H1 (cell line): ENCODE measurements around the gene OIP5. TPM values are rescaled to one million over a fixed set of nuclear protein-coding genes. Genes with fewer than 3 reads are reported as not detected.

Experiments used
- CTCF ChIA-PET: fragments of 300-600 bp; sonication (Branson Sonifier 250); formaldehyde crosslinking; loops from one replicate; lab custom pipeline; 2021; ENCODE audit not compliant: partially characterized antibody; lab: Charles Lee
- POLR2A ChIA-PET: fragments of 300-600 bp; sonication (Branson Sonifier 250); formaldehyde crosslinking; loops from one replicate; lab custom pipeline; 2021; ENCODE audit warnings: inconsistent platforms; ENCODE audit not compliant: partially characterized antibody; lab: Charles Lee
- DNase-seq, 2 experiments: peaks; one replicate each; pipeline versions ENCODE4 v3.0.0 to v3.0.0-alpha.2; 2010 to 2022; ENCODE audit warnings: low spot score in 2 of 2, low read depth in 1 of 2, mixed read lengths in 1 of 2
- FAIRE-seq: peaks from 2 replicates; lab custom pipeline; 2011; peaks lifted over from hg19 to GRCh38; lab: Jason Lieb, UNC
- H2AFZ ChIP-seq: 2 replicates; pipeline ENCODE4 v1.8.1; 2012; ENCODE audit warnings: low read length, inconsistent platforms
- H2AK5ac ChIP-seq: 2 replicates; pipeline ENCODE4 v1.6.1; 2013; ENCODE audit warnings: low read depth, low read length
- H2BK120ac ChIP-seq: replicated peaks from 2 replicates; pipeline ENCODE3; 2013; ENCODE audit warnings: low read depth, low read length, inconsistent platforms
- H2BK12ac ChIP-seq: 2 replicates; pipeline ENCODE4 v1.6.1; 2013; ENCODE audit warnings: low read depth, low read length
- H2BK15ac ChIP-seq: 2 replicates; pipeline ENCODE4 v1.6.1; 2013; ENCODE audit warnings: low read length
- H2BK20ac ChIP-seq: 2 replicates; pipeline ENCODE4 v1.6.1; 2013; ENCODE audit warnings: low read length
- H2BK5ac ChIP-seq: 2 replicates; pipeline ENCODE4 v1.6.1; 2013; ENCODE audit warnings: low read depth, low read length
- H3K14ac ChIP-seq: 2 replicates; pipeline ENCODE4 v1.6.1; 2013; ENCODE audit warnings: inconsistent platforms; ENCODE audit not compliant: insufficient read length
- H3K18ac ChIP-seq: 2 replicates; pipeline ENCODE4 v1.6.1; 2013; ENCODE audit warnings: low read length; ENCODE audit errors: extremely low read depth
- H3K23ac ChIP-seq: 2 replicates; pipeline ENCODE4 v1.6.1; 2013; ENCODE audit warnings: inconsistent platforms; ENCODE audit not compliant: insufficient read length
- H3K23me2 ChIP-seq: 2 replicates; pipeline ENCODE4 v1.6.1; 2013; ENCODE audit warnings: low read depth, low read length
- H3K27ac ChIP-seq: 2 replicates; pipeline ENCODE4 v1.6.1; 2011; ENCODE audit warnings: low read depth, low read length, inconsistent platforms
- H3K27me3 ChIP-seq, 4 experiments: replicated peaks in 1 of 4; 1 replicate in 1 of 4; 2 replicates in 3 of 4; pipeline versions ENCODE4 v1.6.1 to v1.8.1; 2011 to 2013; ENCODE audit warnings: low read length in 3 of 4, mild to moderate bottlenecking in 3 of 4, inconsistent platforms in 2 of 4, mixed read lengths in 2 of 4, moderate library complexity in 1 of 4; ENCODE audit not compliant: control insufficient read depth in 3 of 4, insufficient read depth in 3 of 4; ENCODE audit errors: extremely low read depth in 1 of 4
- H3K36me3 ChIP-seq, 4 experiments: 2 replicates each; pipeline versions ENCODE4 v1.6.1 to v1.8.1; 2011 to 2013; ENCODE audit warnings: mild to moderate bottlenecking in 4 of 4, low read length in 3 of 4, moderate library complexity in 2 of 4, control low read depth in 1 of 4, inconsistent platforms in 1 of 4; ENCODE audit not compliant: insufficient read depth in 4 of 4, control insufficient read depth in 2 of 4
- H3K4ac ChIP-seq: replicated peaks from 2 replicates; pipeline ENCODE3; 2013; ENCODE audit warnings: low read length, low read depth, mixed read lengths, inconsistent platforms; ENCODE audit not compliant: insufficient read length
- H3K4me1 ChIP-seq, 4 experiments: replicated peaks in 1 of 4; 1 replicate in 1 of 4; 2 replicates in 3 of 4; pipeline versions ENCODE4 v1.6.1 to v1.8.1; 2011 to 2013; ENCODE audit warnings: low read length in 3 of 4, inconsistent platforms in 2 of 4, mixed read lengths in 1 of 4; ENCODE audit not compliant: insufficient read depth in 4 of 4, control insufficient read depth in 3 of 4
- H3K4me2 ChIP-seq, 2 experiments: 2 replicates each; pipeline versions ENCODE4 v1.6.1 to v1.8.1; 2011 to 2013; ENCODE audit warnings: low read depth in 2 of 2, low read length in 2 of 2, control low read depth in 1 of 2, inconsistent platforms in 1 of 2, mild to moderate bottlenecking in 1 of 2; ENCODE audit not compliant: insufficient read depth in 1 of 2
- H3K4me3 ChIP-seq, 4 experiments: fragments of 200-600, 300-600 bp in 1 of 4; sonication (generic), shearing (Covaris generic), sonication (Bioruptor Twin) in 1 of 4; 2 replicates each; pipeline versions ENCODE4 v1.5.1 to v1.8.1; 2011 to 2016; ENCODE audit warnings: low read length in 4 of 4, low read depth in 3 of 4, control low read depth in 2 of 4, inconsistent platforms in 2 of 4, mild to moderate bottlenecking in 2 of 4, mixed read lengths in 1 of 4, moderate library complexity in 1 of 4; ENCODE audit not compliant: insufficient read depth in 2 of 4; ENCODE audit errors: extremely low read depth in 1 of 4
- H3K56ac ChIP-seq: replicated peaks from 2 replicates; pipeline ENCODE3; 2013; ENCODE audit warnings: low read depth, mild to moderate bottlenecking, mixed read lengths, low read length, inconsistent platforms; ENCODE audit not compliant: insufficient read length
- H3K79me1 ChIP-seq: 2 replicates; pipeline ENCODE4 v1.6.1; 2013; ENCODE audit warnings: low read depth, low read length, control low read depth
- H3K79me2 ChIP-seq, 2 experiments: 2 replicates each; pipeline versions ENCODE4 v1.6.1 to v1.8.1; 2012 to 2013; ENCODE audit warnings: low read length in 2 of 2, mild to moderate bottlenecking in 2 of 2, inconsistent platforms in 1 of 2; ENCODE audit not compliant: insufficient read depth in 2 of 2, control insufficient read depth in 1 of 2
- H3K9ac ChIP-seq, 4 experiments: replicated peaks in 1 of 4; 1 replicate in 1 of 4; 2 replicates in 3 of 4; pipeline versions ENCODE4 v1.6.1 to v1.8.1; 2011 to 2013; ENCODE audit warnings: low read depth in 3 of 4, low read length in 3 of 4, control low read depth in 2 of 4, mild to moderate bottlenecking in 2 of 4, moderate library complexity in 2 of 4, inconsistent platforms in 1 of 4; ENCODE audit errors: extremely low read depth in 1 of 4
- H3K9me3 ChIP-seq, 2 experiments: 2 replicates each; pipeline versions ENCODE4 v1.6.1 to v1.8.1; 2012 to 2013; ENCODE audit warnings: mild to moderate bottlenecking in 2 of 2, moderate library complexity in 2 of 2, control low read depth in 1 of 2, inconsistent platforms in 1 of 2, low read depth in 1 of 2, low read length in 1 of 2, mixed read lengths in 1 of 2; ENCODE audit not compliant: insufficient read depth in 2 of 2
- H4K20me1 ChIP-seq, 2 experiments: replicated peaks in 1 of 2; 2 replicates each; pipeline versions ENCODE3 to v1.8.1; 2011 to 2013; ENCODE audit warnings: inconsistent platforms in 2 of 2, low read length in 2 of 2, mild to moderate bottlenecking in 1 of 2; ENCODE audit not compliant: insufficient read depth in 2 of 2, control insufficient read depth in 1 of 2
- H4K5ac ChIP-seq: 2 replicates; pipeline ENCODE4 v1.6.1; 2013; ENCODE audit warnings: low read length, low read depth, mixed read lengths, inconsistent platforms; ENCODE audit not compliant: insufficient read length
- H4K8ac ChIP-seq: 2 replicates; pipeline ENCODE4 v1.8.0; 2013; ENCODE audit warnings: mild to moderate bottlenecking, moderate library complexity, low read length, inconsistent platforms; ENCODE audit not compliant: insufficient read depth; ENCODE audit errors: extremely low read depth
- H4K91ac ChIP-seq: replicated peaks from 2 replicates; pipeline ENCODE3; 2013; ENCODE audit warnings: low read length, mixed read lengths, inconsistent platforms; ENCODE audit not compliant: insufficient read length
- ATF2 ChIP-seq: IDR thresholded peaks from 2 replicates; pipeline ENCODE4 v1.6.1; 2012; ENCODE audit warnings: low read length, inconsistent platforms
- POLR2AphosphoS5 ChIP-seq: IDR thresholded peaks from 2 replicates; pipeline ENCODE4 v1.6.1; 2011; ENCODE audit warnings: low read depth, low read length
- RBBP5 ChIP-seq: IDR thresholded peaks from 2 replicates; pipeline ENCODE4 v1.7.1; 2012; ENCODE audit warnings: low read depth, mild to moderate bottlenecking, inconsistent platforms, low read length, moderate library complexity, borderline replicate concordance
- TAF7 ChIP-seq: optimal IDR thresholded peaks from 2 replicates; pipeline ENCODE3; 2011; ENCODE audit warnings: low read depth, mild to moderate bottlenecking, inconsistent platforms, low read length, moderate library complexity, borderline replicate concordance
- WGBS, 2 experiments: shearing (Covaris generic) in 1 of 2; methylation state at CpG; one replicate each; pipeline versions ENCODE4 v1.1.6 to v1.1.7; 2013 to 2015; ENCODE audit warnings: low lambda C conversion rate in 2 of 2, mixed read lengths in 2 of 2, inconsistent platforms in 1 of 2, low coverage in 1 of 2, missing lambda C conversion rate in 1 of 2; ENCODE audit not compliant: insufficient replicate concordance in 2 of 2, insufficient coverage in 1 of 2, insufficient read length in 1 of 2; ENCODE audit errors: extremely low coverage in 1 of 2, missing lambda C conversion rate in 1 of 2; 5-methylcytosine and 5-hydroxymethylcytosine counted together
- polyA plus RNA-seq, 7 experiments: library from polyadenylated mRNA; depleted of rRNA in 3 of 7; stranded (reverse) in 5 of 7; unstranded in 2 of 7; fragments of >200 nt in 5 of 7; fragments of 200-250 nt in 2 of 7; gene quantifications; 1 replicate in 5 of 7; 2 replicates in 1 of 7; 4 replicates in 1 of 7; pipeline versions ENCODE4 v1.2.1 to v1.2.3, GENCODE V29; 2011 to 2013; ENCODE audit warnings: missing spikeins in 2 of 7, mixed read lengths in 2 of 7
- total RNA-seq: library from RNA; stranded (reverse); fragmentation: NEBNext Ultra II Directional; extraction: Animal tissue kit (Norgen Biotek cat#: 25700); gene quantifications from 2 replicates; pipeline ENCODE4 v1.2.1, GENCODE V29; 2021

The OIP5 gene
- total and polyA plus RNA-seq, 2 of the 8 experiments (the other 6 are each of a cell fraction or from before 2014, with no cell fraction given), result 34.8 to 44.5 TPM

- Histone ChIP-seq H3K4ac (no peak overlapping the region), H2BK120ac (no peak overlapping the region), H2AFZ (no peak overlapping the region), H3K23ac (no peak overlapping the region), H3K14ac (no peak overlapping the region)
- FAIRE-seq, result no peak
- no peak for DNase-seq
- TF ChIP-seq POLR2AphosphoS5 (no peak), ATF2 (no peak), RBBP5 (no peak), TAF7 (no peak)
- TF ChIP-seq, all 59 proteins: peak for 0
- Histone ChIP-seq H3K4me1 (peaks cover 0 to 11% (median 0%) of the 10 kb centered on the region in 4 experiments; a peak in 2 of 7 replicates), H3K79me1 (no peaks in the 10 kb centered on the region), H4K8ac (no peak overlapping the region), H3K18ac (no peak overlapping the region), H2BK12ac (no peak overlapping the region), H2BK15ac (no peak overlapping the region), H3K4me2 (no peak overlapping the region), H3K27me3 (no peaks in the 10 kb centered on the region), H2BK5ac (no peak overlapping the region), H3K4me3 (no peak overlapping the region), H3K9ac (no peak overlapping the region), H3K56ac (no peak overlapping the region), H3K79me2 (no peaks in the 10 kb centered on the region), H3K36me3 (peaks cover 0 to 24% (median under 1%) of the 10 kb centered on the region in 4 experiments; a peak in 5 of 8 replicates), H2AK5ac (no peak overlapping the region), H3K27ac (no peak overlapping the region), H3K23me2 (no peaks in the 10 kb centered on the region), H3K9me3 (no peaks in the 10 kb centered on the region), H4K5ac (no peak overlapping the region), H4K20me1 (peaks cover 0 to 8% of the 10 kb centered on the region in 2 experiments), H2BK20ac (no peak overlapping the region), H4K91ac (no peak overlapping the region)
- POLR2A ChIA-PET, result interaction anchor here (0.7 to 2.7 kb wide), 7 partner anchors 9 to 162 kb away, joined by 3 to 12 read pairs (median 3); partner anchors contain the start of genes NUSAP1 and OIP5
- CTCF ChIA-PET, result no interaction called here
- WGBS, 2 experiments, result 95% methylated on average over 5 of the region's 5 CpGs; no CpG with 5 or more reads in 1 of the 2 experiments
These were observed 24.7 kb downstream of the OIP5 start for GRCh38 chr15:41307679-41308078.
